Muscle layer of colon (tissue), 2 donors: ENCODE measurements around the gene HOXA3.

Experiments
- H3K27ac ChIP-seq: one replicate; pipeline ENCODE4 v1.7.0; 2013; ENCODE audit warnings: low read depth, mild to moderate bottlenecking, low read length, moderate library complexity
- H3K27me3 ChIP-seq, 2 donors: one replicate each; pipeline ENCODE4 v1.7.0; 2013; ENCODE audit warnings: low read length in 2 of 2, mild to moderate bottlenecking in 2 of 2; ENCODE audit not compliant: insufficient read depth in 2 of 2, control insufficient read depth in 1 of 2
- H3K36me3 ChIP-seq: one replicate; pipeline ENCODE4 v1.7.0; 2013; ENCODE audit warnings: mild to moderate bottlenecking, low read length; ENCODE audit not compliant: insufficient read depth
- H3K4me1 ChIP-seq: one replicate; pipeline ENCODE4 v1.7.0; 2013; ENCODE audit warnings: mild to moderate bottlenecking, low read length; ENCODE audit not compliant: insufficient read depth
- H3K4me3 ChIP-seq, 2 donors: one replicate each; pipeline ENCODE4 v1.7.0; 2013; ENCODE audit warnings: low read length in 2 of 2, low read depth in 1 of 2, mild to moderate bottlenecking in 1 of 2, moderate library complexity in 1 of 2
- H3K9ac ChIP-seq: one replicate; pipeline ENCODE4 v1.7.0; 2013; ENCODE audit warnings: low read length
- H3K9me3 ChIP-seq: one replicate; pipeline ENCODE4 v1.7.0; 2013; ENCODE audit warnings: mild to moderate bottlenecking, low read length
- donor health status: abdominal sarcoma.
- donor health status: Adenocarcinoma of cecum.

The HOXA3 gene

GRCh38 chr7:27181795-27182275 lies 29.5 kb upstream of the HOXA3 start:
- peak overlapping the region; percentile 96 for H3K27ac ChIP-seq
- H3K27me3 ChIP-seq, result no peaks in the 10 kb centered on the region
- peak overlapping the region; percentile 85 for H3K9ac ChIP-seq
- peak overlapping the region; percentile 12 to 81 for H3K4me3 ChIP-seq
- no peaks in the 10 kb centered on the region for H3K9me3 ChIP-seq
- peaks cover 33% of the 10 kb centered on the region for H3K4me1 ChIP-seq
- peaks cover 8% of the 10 kb centered on the region for H3K36me3 ChIP-seq

- Histone ChIP-seq H3K4me3 (peak overlapping the region; percentile 1 to 74), H3K27me3 (no peaks in the 10 kb centered on the region), H3K36me3 (peaks cover 8% of the 10 kb centered on the region), H3K9ac (peak overlapping the region; percentile 59), H3K4me1 (peaks cover 32% of the 10 kb centered on the region), H3K27ac (peak overlapping the region; percentile 93), H3K9me3 (no peaks in the 10 kb centered on the region)
Measured at GRCh38 chr7:27180431-27181420, 28.3 kb upstream of the HOXA3 start.

GRCh38 chr7:27179503-27180430 lies 27.4 kb upstream of the HOXA3 start:
- Histone ChIP-seq H3K9me3 (no peaks in the 10 kb centered on the region), H3K27me3 (no peaks in the 10 kb centered on the region), H3K36me3 (peaks cover 8% of the 10 kb centered on the region), H3K9ac (peak overlapping the region; percentile 59), H3K4me3 (peak overlapping the region; percentile 48 to 74), H3K4me1 (peaks cover 39% of the 10 kb centered on the region), H3K27ac (peak overlapping the region; percentile 93)

GRCh38 chr7:27179030-27179429 lies 26.6 kb upstream of the HOXA3 start:
- Histone ChIP-seq H3K9me3 (no peaks in the 10 kb centered on the region), H3K36me3 (peaks cover 8% of the 10 kb centered on the region), H3K4me3 (peak overlapping the region; percentile 48 to 74), H3K27me3 (peaks cover 0 to 5% of the 10 kb centered on the region in 2 donors), H3K4me1 (peaks cover 41% of the 10 kb centered on the region), H3K27ac (peak overlapping the region; percentile 93), H3K9ac (peak overlapping the region; percentile 59)

GRCh38 chr7:27178366-27178765 lies 26.0 kb upstream of the HOXA3 start:
- Histone ChIP-seq H3K4me1 (peaks cover 41% of the 10 kb centered on the region), H3K27me3 (peaks cover 0 to 5% of the 10 kb centered on the region in 2 donors), H3K36me3 (peaks cover 8% of the 10 kb centered on the region), H3K9me3 (no peaks in the 10 kb centered on the region), H3K27ac (peak overlapping the region; percentile 93), H3K9ac (peak overlapping the region; percentile 59), H3K4me3 (peak overlapping the region; percentile 48 to 74)

- peaks cover 8% of the 10 kb centered on the region for H3K36me3 ChIP-seq
- H3K9me3 ChIP-seq, result no peaks in the 10 kb centered on the region
- H3K27me3 ChIP-seq, result peaks cover 0 to 5% of the 10 kb centered on the region in 2 donors
- peaks cover 38% of the 10 kb centered on the region for H3K4me1 ChIP-seq
- peak overlapping the region; percentile 48 to 74 for H3K4me3 ChIP-seq
- peak overlapping the region; percentile 59 for H3K9ac ChIP-seq
- peak overlapping the region; percentile 93 for H3K27ac ChIP-seq
Measured at GRCh38 chr7:27177795-27178320, 25.5 kb upstream of the HOXA3 start.

- Histone ChIP-seq H3K27me3 (peaks cover 0 to 5% of the 10 kb centered on the region in 2 donors), H3K36me3 (peaks cover 5% of the 10 kb centered on the region), H3K4me1 (peaks cover 31% of the 10 kb centered on the region), H3K9me3 (no peaks in the 10 kb centered on the region), H3K27ac (peak overlapping the region; percentile 93), H3K9ac (peak overlapping the region; percentile 59), H3K4me3 (peak overlapping the region; percentile 48 to 74)
Measured at GRCh38 chr7:27176962-27177794, 24.8 kb upstream of the HOXA3 start.

GRCh38 chr7:27176524-27176845 lies 24.1 kb upstream of the HOXA3 start:
- peak overlapping the region; percentile 93 for H3K27ac ChIP-seq
- peak overlapping the region; percentile 59 for H3K9ac ChIP-seq
- H3K9me3 ChIP-seq, result no peaks in the 10 kb centered on the region
- peaks cover 0 to 5% of the 10 kb centered on the region in 2 donors for H3K27me3 ChIP-seq
- peak overlapping the region; percentile 67 to 74 for H3K4me3 ChIP-seq
- H3K4me1 ChIP-seq, result peaks cover 26% of the 10 kb centered on the region
- H3K36me3 ChIP-seq, result peaks cover 4% of the 10 kb centered on the region

GRCh38 chr7:27175626-27176523 lies 23.5 kb upstream of the HOXA3 start:
- peaks cover 7% of the 10 kb centered on the region for H3K36me3 ChIP-seq
- H3K27ac ChIP-seq, result peak overlapping the region; percentile 93
- peak overlapping the region; percentile 59 for H3K9ac ChIP-seq
- H3K4me3 ChIP-seq, result peak overlapping the region; percentile 67 to 74
- H3K27me3 ChIP-seq, result peaks cover 0 to 5% of the 10 kb centered on the region in 2 donors
- peaks cover 21% of the 10 kb centered on the region for H3K4me1 ChIP-seq
- no peaks in the 10 kb centered on the region for H3K9me3 ChIP-seq
